ENCODE measurements around the gene ATP10B. TPM values are rescaled to one million over a fixed set of nuclear protein-coding genes. Genes with fewer than 3 reads are reported as not detected.

The ATP10B gene
- total and polyA plus RNA-seq, 2 of the 8 experiments (the other 6 are each of a cell fraction or from before 2014, with no cell fraction given) = 0.06 to 0.11 TPM

DNA sequence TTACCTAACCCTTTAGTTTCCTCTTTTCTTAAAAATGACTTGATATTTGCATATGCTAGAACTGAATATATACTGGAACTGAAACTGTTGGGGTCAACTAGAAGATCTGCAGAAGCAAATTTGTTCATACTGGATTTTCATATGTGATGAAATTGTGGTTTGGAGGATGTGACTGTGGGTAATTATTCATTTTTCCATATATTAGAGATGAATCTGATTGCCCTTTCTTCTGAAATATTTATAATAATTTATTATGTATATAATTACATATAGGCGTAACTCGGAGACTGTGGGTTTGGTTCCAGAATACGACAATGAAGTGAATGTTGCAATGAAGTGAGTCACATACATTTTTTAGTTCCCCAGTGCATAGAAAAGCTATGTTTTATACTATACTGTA, 149.1 kb downstream of the ATP10B start:
- Histone ChIP-seq H3K4me2 (ENCODE audit: insufficient read depth in 1 of 2, low read depth in 2 of 2, low read length in 2 of 2) (no peak overlapping the region), H2BK20ac (ENCODE audit: low read length) (no peak overlapping the region), H3K56ac (replicated peaks; ENCODE audit: insufficient read length, low read depth, low read length) (no peak overlapping the region), H4K5ac (ENCODE audit: insufficient read length, low read depth, low read length) (no peak overlapping the region), H3K9me3 (ENCODE audit: insufficient read depth in 2 of 2, low read depth in 1 of 2, low read length in 1 of 2) (no peaks in the 10 kb centered on the region; a peak in 1 of 4 replicates), H3K23me2 (ENCODE audit: low read depth, low read length) (no peaks in the 10 kb centered on the region), H2BK15ac (ENCODE audit: low read length) (no peak overlapping the region), H2BK5ac (ENCODE audit: low read depth, low read length) (no peak overlapping the region), H3K27me3 (replicated peaks in 1 of 4; ENCODE audit: control insufficient read depth in 3 of 4, extremely low read depth in 1 of 4, insufficient read depth in 3 of 4, low read length in 3 of 4) (no peaks in the 10 kb centered on the region), H3K14ac (ENCODE audit: insufficient read length) (no peak overlapping the region), H3K18ac (ENCODE audit: extremely low read depth, low read length) (no peak overlapping the region), H3K9ac (replicated peaks in 1 of 4; ENCODE audit: extremely low read depth in 1 of 4, low read depth in 3 of 4, low read length in 3 of 4) (no peak overlapping the region), H3K79me1 (ENCODE audit: low read depth, low read length) (no peaks in the 10 kb centered on the region), H4K91ac (replicated peaks; ENCODE audit: insufficient read length, low read length) (no peak overlapping the region), H3K27ac (ENCODE audit: low read depth, low read length) (no peak overlapping the region), H4K8ac (ENCODE audit: extremely low read depth, insufficient read depth, low read length) (no peak overlapping the region), H2AK5ac (ENCODE audit: low read depth, low read length) (no peak overlapping the region), H3K23ac (ENCODE audit: insufficient read length) (no peak overlapping the region), H2BK120ac (replicated peaks; ENCODE audit: low read depth, low read length) (no peak overlapping the region), H3K4ac (replicated peaks; ENCODE audit: insufficient read length, low read depth, low read length) (no peak overlapping the region), H3K4me1 (replicated peaks in 1 of 4; ENCODE audit: control insufficient read depth in 3 of 4, insufficient read depth in 4 of 4, low read length in 3 of 4) (no peaks in the 10 kb centered on the region), H4K20me1 (replicated peaks in 1 of 2; ENCODE audit: control insufficient read depth in 1 of 2, insufficient read depth in 2 of 2, low read length in 2 of 2) (no peaks in the 10 kb centered on the region), H3K4me3 (ENCODE audit: extremely low read depth in 1 of 4, insufficient read depth in 2 of 4, low read depth in 3 of 4, low read length in 4 of 4) (no peak overlapping the region), H3K36me3 (ENCODE audit: control insufficient read depth in 2 of 4, insufficient read depth in 4 of 4, low read length in 3 of 4) (no peaks in the 10 kb centered on the region), H2BK12ac (ENCODE audit: low read depth, low read length) (no peak overlapping the region), H2AFZ (ENCODE audit: low read length) (no peak overlapping the region), H3K79me2 (ENCODE audit: control insufficient read depth in 1 of 2, insufficient read depth in 2 of 2, low read length in 2 of 2) (no peaks in the 10 kb centered on the region)
- POLR2A ChIA-PET (ENCODE audit: partially characterized antibody) = no interaction called here
- CTCF ChIA-PET (ENCODE audit: partially characterized antibody) = interaction anchor here (1.2 kb wide), 1 partner anchor 9 kb away, joined by 5 read pairs; no protein-coding TSS in a partner anchor
- FAIRE-seq (no peak), DNase-seq (ENCODE audit: low read depth in 1 of 2, low spot score in 2 of 2) (no peak)
- WGBS, 2 experiments (ENCODE audit: extremely low coverage in 1 of 2, insufficient coverage in 1 of 2, insufficient read length in 1 of 2, insufficient replicate concordance in 2 of 2, low coverage in 1 of 2, low lambda C conversion rate in 2 of 2, missing lambda C conversion rate in 1 of 2) = 91% methylated on average over 3 of the region's 3 CpGs; no CpG with 5 or more reads in 1 of the 2 experiments
- TF ChIP-seq, protein P1, sequence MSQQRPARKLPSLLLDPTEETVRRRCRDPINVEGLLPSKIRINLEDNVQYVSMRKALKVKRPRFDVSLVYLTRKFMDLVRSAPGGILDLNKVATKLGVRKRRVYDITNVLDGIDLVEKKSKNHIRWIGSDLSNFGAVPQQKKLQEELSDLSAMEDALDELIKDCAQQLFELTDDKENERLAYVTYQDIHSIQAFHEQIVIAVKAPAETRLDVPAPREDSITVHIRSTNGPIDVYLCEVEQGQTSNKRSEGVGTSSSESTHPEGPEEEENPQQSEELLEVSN (IDR thresholded peaks at IDR 0.05) = no peak
- no peak for TF ChIP-seq SP1 (IDR thresholded peaks at IDR 0.05; ENCODE audit: low read depth, low read length)
- TF ChIP-seq, protein P2, sequence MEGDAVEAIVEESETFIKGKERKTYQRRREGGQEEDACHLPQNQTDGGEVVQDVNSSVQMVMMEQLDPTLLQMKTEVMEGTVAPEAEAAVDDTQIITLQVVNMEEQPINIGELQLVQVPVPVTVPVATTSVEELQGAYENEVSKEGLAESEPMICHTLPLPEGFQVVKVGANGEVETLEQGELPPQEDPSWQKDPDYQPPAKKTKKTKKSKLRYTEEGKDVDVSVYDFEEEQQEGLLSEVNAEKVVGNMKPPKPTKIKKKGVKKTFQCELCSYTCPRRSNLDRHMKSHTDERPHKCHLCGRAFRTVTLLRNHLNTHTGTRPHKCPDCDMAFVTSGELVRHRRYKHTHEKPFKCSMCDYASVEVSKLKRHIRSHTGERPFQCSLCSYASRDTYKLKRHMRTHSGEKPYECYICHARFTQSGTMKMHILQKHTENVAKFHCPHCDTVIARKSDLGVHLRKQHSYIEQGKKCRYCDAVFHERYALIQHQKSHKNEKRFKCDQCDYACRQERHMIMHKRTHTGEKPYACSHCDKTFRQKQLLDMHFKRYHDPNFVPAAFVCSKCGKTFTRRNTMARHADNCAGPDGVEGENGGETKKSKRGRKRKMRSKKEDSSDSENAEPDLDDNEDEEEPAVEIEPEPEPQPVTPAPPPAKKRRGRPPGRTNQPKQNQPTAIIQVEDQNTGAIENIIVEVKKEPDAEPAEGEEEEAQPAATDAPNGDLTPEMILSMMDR (IDR thresholded peaks at IDR 0.05; ENCODE audit: control extremely low read depth in 1 of 3, insufficient read depth in 1 of 3, low read depth in 1 of 3, low read length in 3 of 3) = no peak
- TF ChIP-seq CBX5 (IDR thresholded peaks at IDR 0.05; ENCODE audit: low read depth, low read length) = no peak
- TF ChIP-seq BRCA1 (IDR thresholded peaks at IDR 0.05; ENCODE audit: low read depth, low read length) = no peak
- TF ChIP-seq PHF8 (conservative IDR thresholded peaks at IDR 0.05; ENCODE audit: low read depth, low read length) = no peak
- TF ChIP-seq SIN3A (conservative IDR thresholded peaks at IDR 0.05 in 1 of 2, IDR thresholded peaks at IDR 0.05 in 1 of 2; ENCODE audit: low read depth in 1 of 2, low read length in 2 of 2) = no peak
- TF ChIP-seq RXRA (IDR thresholded peaks at IDR 0.05; ENCODE audit: insufficient read depth, low read depth, low read length) = no peak
- TF ChIP-seq BACH1 (IDR thresholded peaks at IDR 0.05; ENCODE audit: low read length) = no peak
- TF ChIP-seq SP2 (IDR thresholded peaks at IDR 0.05; ENCODE audit: low read length) = no peak
- TF ChIP-seq TAF1 (IDR thresholded peaks at IDR 0.05; ENCODE audit: low read depth, low read length) = no peak
- TF ChIP-seq CHD1 (IDR thresholded peaks at IDR 0.05; ENCODE audit: low read depth, low read length) = no peak

All from H1 (cell line).